B cell (primary cell): ENCODE results near the gene KRT6C. TPM values are rescaled to one million over a fixed set of nuclear protein-coding genes. Genes with fewer than 3 reads are reported as not detected.
"Not testable (repeated sequence)": the region's sequence is repeated elsewhere in the genome, so short reads cannot be mapped to it uniquely, and the experiment has no call there.

ENCODE experiments used
- ATAC-seq: fragments of 200-7000 bp; cut with Tn5 transposase; one replicate; pipeline ENCODE4 v1.10.0; 2021; ENCODE audit warnings: low read depth, mild to moderate bottlenecking, moderate number of reproducible peaks, moderate library complexity
- CTCF ChIA-PET: fragments of 350-600 bp; sonication (Branson Sonifier 250); formaldehyde crosslinking; loops from one replicate; lab custom pipeline; 2021; ENCODE audit warnings: antibody characterized with exemption, inconsistent platforms; lab: Charles Lee
- POLR2A ChIA-PET: fragments of 350-600 bp; sonication (Branson Sonifier 250); formaldehyde crosslinking; loops from one replicate; lab custom pipeline; 2021; ENCODE audit warnings: antibody characterized with exemption; lab: Charles Lee
- DNase-seq: peaks from one replicate; pipeline ENCODE4 v3.0.0; 2013
- H2AFZ ChIP-seq: 2 replicates; pipeline ENCODE4 v1.6.1; 2012; ENCODE audit warnings: mild to moderate bottlenecking, low read depth, low read length; ENCODE audit not compliant: insufficient read depth, poor library complexity, severe bottlenecking
- H3K27ac ChIP-seq, 2 donors: 1 replicate in 1 of 2; 2 replicates in 1 of 2; pipeline ENCODE4 v1.5.1; 2012 to 2013; ENCODE audit warnings: low read length in 2 of 2, mild to moderate bottlenecking in 2 of 2, moderate library complexity in 1 of 2
- H3K27me3 ChIP-seq, 4 experiments: fragments of 200-600 bp in 1 of 4; sonication (generic) in 1 of 4; replicated peaks in 1 of 4; 1 replicate in 2 of 4; 2 replicates in 2 of 4; pipeline versions ENCODE4 v1.6.1 to v1.7.0; 2013 to 2016; ENCODE audit warnings: low read length in 3 of 4, mild to moderate bottlenecking in 2 of 4, mixed read lengths in 1 of 4, moderate library complexity in 1 of 4; ENCODE audit not compliant: insufficient read depth in 4 of 4, control insufficient read depth in 3 of 4; ENCODE audit errors: control extremely low read depth in 1 of 4
- H3K36me3 ChIP-seq, 2 experiments: replicated peaks in 1 of 2; 1 replicate in 1 of 2; 2 replicates in 1 of 2; pipeline versions ENCODE4 v1.6.1 to v1.7.1; 2013; ENCODE audit warnings: low read length in 1 of 2; ENCODE audit not compliant: insufficient read depth in 2 of 2, control insufficient read depth in 1 of 2; ENCODE audit errors: control extremely low read depth in 1 of 2, extremely low read depth in 1 of 2
- H3K4me1 ChIP-seq, 2 donors: fragments of 200-600 bp in 1 of 2; sonication (generic) in 1 of 2; 1 replicate in 1 of 2; 2 replicates in 1 of 2; pipeline versions ENCODE4 v1.5.1 to v1.6.1; 2013 to 2017; ENCODE audit warnings: low read length in 2 of 2; ENCODE audit not compliant: control insufficient read depth in 2 of 2, insufficient read depth in 2 of 2
- H3K4me2 ChIP-seq: replicated peaks from 2 replicates; pipeline ENCODE3; 2012; ENCODE audit warnings: mild to moderate bottlenecking, low read depth, low read length; ENCODE audit not compliant: poor library complexity, severe bottlenecking
- H3K4me3 ChIP-seq, 5 experiments: fragments of 200-600 bp in 1 of 5; sonication (generic) in 1 of 5; 1 replicate in 3 of 5; 2 replicates in 2 of 5; pipeline versions ENCODE4 v1.5.1 to v1.7.0; 2011 to 2016; ENCODE audit warnings: low read length in 4 of 5, mild to moderate bottlenecking in 4 of 5, low read depth in 2 of 5, control low read depth in 1 of 5, moderate library complexity in 1 of 5; ENCODE audit not compliant: insufficient read depth in 1 of 5; ENCODE audit errors: control extremely low read depth in 1 of 5, extremely low read depth in 1 of 5
- H3K79me2 ChIP-seq: fragments of 200-600 bp; sonication (generic); one replicate; pipeline ENCODE4 v1.6.0; 2016; ENCODE audit warnings: low read length; ENCODE audit not compliant: control insufficient read depth, insufficient read depth
- H3K9ac ChIP-seq: fragments of 200-600 bp; sonication (generic); 2 replicates; pipeline ENCODE4 v1.6.1; 2017; ENCODE audit warnings: mild to moderate bottlenecking, low read length, moderate library complexity
- H3K9me3 ChIP-seq, 3 donors: one replicate each; pipeline versions ENCODE4 v1.6.1 to v1.7.1; 2013; ENCODE audit warnings: low read length in 2 of 3; ENCODE audit not compliant: control insufficient read depth in 2 of 3, insufficient read depth in 1 of 3; ENCODE audit errors: control extremely low read depth in 1 of 3
- H4K20me1 ChIP-seq: 2 replicates; pipeline ENCODE4 v1.6.0; 2012; ENCODE audit warnings: mild to moderate bottlenecking, low read length; ENCODE audit not compliant: insufficient read depth, control insufficient read depth, poor library complexity, severe bottlenecking
- H3K27ac Mint-ChIP-seq: one replicate; pipeline ENCODE4 v1.8.0; 2021; ENCODE audit warnings: mixed read lengths
- H3K27me3 Mint-ChIP-seq: one replicate; pipeline ENCODE4 v1.8.0; 2021; ENCODE audit warnings: mixed read lengths
- H3K4me1 Mint-ChIP-seq: one replicate; pipeline ENCODE4 v1.8.0; 2021; ENCODE audit warnings: mixed read lengths
- H3K4me3 Mint-ChIP-seq: one replicate; pipeline ENCODE4 v1.8.0; 2021; ENCODE audit warnings: mixed read lengths
- H3K9me3 Mint-ChIP-seq: one replicate; pipeline ENCODE4 v1.8.0; 2022; ENCODE audit warnings: mixed read lengths; ENCODE audit not compliant: insufficient read depth
- CTCF ChIP-seq: fragments of 200-600 bp; IDR thresholded peaks from one replicate; pipeline ENCODE4 v1.8.0; 2022; ENCODE audit warnings: antibody characterized with exemption, mild to moderate bottlenecking
- EZH2 ChIP-seq: IDR thresholded peaks from 2 replicates; pipeline ENCODE4 v1.6.1; 2012; ENCODE audit warnings: borderline replicate concordance, low read depth, mild to moderate bottlenecking, moderate library complexity, low read length; ENCODE audit not compliant: insufficient read depth, poor library complexity, severe bottlenecking
- WGBS: methylation state at CpG from one replicate; pipeline ENCODE4 v1.1.5; 2013; ENCODE audit warnings: missing lambda C conversion rate; ENCODE audit not compliant: insufficient coverage; 5-methylcytosine and 5-hydroxymethylcytosine counted together
- intact Hi-C: fragments of 100-400 bp; cut with micrococcal nuclease; formaldehyde crosslinking; loops from one replicate; pipeline ENCODE4 v1.10.0; 2022
- polyA plus RNA-seq: library from polyadenylated mRNA; depleted of rRNA; stranded (reverse); fragments of >200 nt; gene quantifications from 2 replicates; pipeline ENCODE4 v1.2.3, GENCODE V29; 2012
- total RNA-seq, 2 donors: library from RNA; stranded (reverse); fragments of 120-200 nt in 1 of 2; gene quantifications; 1 replicate in 1 of 2; 2 replicates in 1 of 2; pipeline versions ENCODE4 v1.2.3 to v1.2.4, GENCODE V29; 2013 to 2022

KRT6C gene
- total and polyA plus RNA-seq, 2 donors (not counting 1 experiment from before 2014, with no cell fraction given), result not detected

- ChIA-PET CTCF (no interaction called here), POLR2A (no interaction called here)
- WGBS, result 37% methylated on average over 3 of the region's 3 CpGs
- ATAC-seq (no peak), DNase-seq (no peak)
- Histone ChIP-seq H3K79me2 (no peaks in the 10 kb centered on the region), H3K27ac (no peak overlapping the region), H3K9me3 (no peaks in the 10 kb centered on the region), H2AFZ (no peak overlapping the region), H3K27me3 (peaks cover 0 to 3% (median 0%) of the 10 kb centered on the region in 4 experiments), H3K4me3 (no peak overlapping the region), H3K4me1 (no peaks in the 10 kb centered on the region), H3K4me2 (no peak overlapping the region), H3K36me3 (no peaks in the 10 kb centered on the region), H4K20me1 (no peaks in the 10 kb centered on the region), H3K9ac (no peak overlapping the region)
- TF ChIP-seq EZH2 (no peak), CTCF (no peak)
- H3K9me3 Mint-ChIP-seq, result no peaks in the 10 kb centered on the region
- H3K27me3 Mint-ChIP-seq, result peaks cover 20% of the 10 kb centered on the region
- no peak overlapping the region for H3K27ac Mint-ChIP-seq
- peaks cover 3% of the 10 kb centered on the region for H3K4me1 Mint-ChIP-seq
- intact Hi-C loops, result no loop called here
- no peak overlapping the region for H3K4me3 Mint-ChIP-seq
Measured at GRCh38 chr12:52448228-52448627, 25.4 kb downstream of the KRT6C start.

GRCh38 chr12:52447196-52447595, 26.4 kb downstream of the KRT6C start:
- ATAC-seq, POLR2A ChIA-PET, H3K27ac ChIP-seq, H3K4me3 ChIP-seq, H3K27ac Mint-ChIP-seq, CTCF ChIA-PET, H3K79me2 ChIP-seq, H3K4me2 ChIP-seq, H3K9ac ChIP-seq, H3K4me3 Mint-ChIP-seq, H3K9me3 Mint-ChIP-seq, H3K36me3 ChIP-seq, H3K4me1 Mint-ChIP-seq, DNase-seq, H4K20me1 ChIP-seq, H2AFZ ChIP-seq, intact Hi-C loops, H3K27me3 ChIP-seq, H3K4me1 ChIP-seq, H3K9me3 ChIP-seq: not testable (repeated sequence)
- WGBS, result 96% methylated on average over 4 of the region's 11 CpGs
- H3K27me3 Mint-ChIP-seq, result peaks cover 24% of the 10 kb centered on the region
